Panc1 (cell line): ENCODE measurements around the gene RABEP2. TPM values are rescaled to one million over a fixed set of nuclear protein-coding genes. Genes with fewer than 3 reads are reported as not detected.

Source experiments
- ATAC-seq: fragments of 200-7000 bp; cut with Tn5 transposase; 2 replicates; pipeline ENCODE4 v1.9.1; 2020; ENCODE audit warnings: mild to moderate bottlenecking, moderate library complexity
- BruUV-seq: library from RNA; stranded (reverse); fragments of 400-500 nt; replicated peaks from 2 replicates; lab custom pipeline; 2021; lab: Mats Ljungman, UMichigan
- CTCF ChIA-PET: fragments of 300-600 bp; sonication (Branson Sonifier 250); formaldehyde crosslinking; loops from one replicate; lab custom pipeline; 2022; ENCODE audit warnings: antibody characterized with exemption; lab: Charles Lee
- POLR2A ChIA-PET: fragments of 300-600 bp; sonication (Branson Sonifier 250); formaldehyde crosslinking; loops from one replicate; lab custom pipeline; 2022; ENCODE audit warnings: antibody characterized with exemption; lab: Charles Lee
- DNase-seq: peaks from one replicate; pipeline ENCODE4 v3.0.0-alpha.2; 2010; ENCODE audit warnings: low read depth, low spot score
- H3K27ac ChIP-seq: 2 replicates; pipeline ENCODE4 v1.5.1; 2011; ENCODE audit warnings: mild to moderate bottlenecking, low read length, inconsistent platforms
- H3K27me3 ChIP-seq: fragments of 200-500 bp; sonication (Bioruptor generic); 2 replicates; pipeline ENCODE4 v1.6.0; 2014; ENCODE audit warnings: low read length, inconsistent platforms; ENCODE audit not compliant: control insufficient read depth, insufficient read depth
- H3K36me3 ChIP-seq: fragments of 200-500 bp; sonication (Bioruptor generic); 2 replicates; pipeline ENCODE4 v1.5.1; 2014; ENCODE audit warnings: inconsistent platforms, mild to moderate bottlenecking, low read length, moderate library complexity; ENCODE audit not compliant: control insufficient read depth, insufficient read depth
- H3K4me1 ChIP-seq: 2 replicates; pipeline ENCODE4 v1.5.1; 2011; ENCODE audit warnings: inconsistent platforms, mild to moderate bottlenecking, low read length, moderate library complexity; ENCODE audit not compliant: control insufficient read depth, insufficient read depth
- H3K4me3 ChIP-seq, 2 experiments: 2 replicates each; pipeline ENCODE4 v1.5.1; 2011 to 2012; ENCODE audit warnings: low read depth in 2 of 2, low read length in 2 of 2, mild to moderate bottlenecking in 2 of 2, inconsistent platforms in 1 of 2, moderate library complexity in 1 of 2
- H3K9me3 ChIP-seq: fragments of 200-500 bp; sonication (Bioruptor generic); 2 replicates; pipeline ENCODE4 v1.5.1; 2014; ENCODE audit warnings: low read depth, mild to moderate bottlenecking, inconsistent platforms, low read length, moderate library complexity; ENCODE audit not compliant: control insufficient read depth, insufficient read depth
- CTCF ChIP-seq: fragments of 450-650 bp; IDR thresholded peaks from 2 replicates; pipeline ENCODE4 v1.5.1; 2017; ENCODE audit warnings: mild to moderate bottlenecking
- POLR2AphosphoS5 ChIP-seq: IDR thresholded peaks from 2 replicates; pipeline ENCODE4 v1.6.1; 2012; ENCODE audit warnings: mild to moderate bottlenecking, low read depth, low read length, moderate library complexity
- SIN3A ChIP-seq: IDR thresholded peaks from 2 replicates; pipeline ENCODE4 v1.6.1; 2012; ENCODE audit warnings: low read depth, mild to moderate bottlenecking, low read length, moderate library complexity, borderline replicate concordance; ENCODE audit not compliant: insufficient read depth
- TCF7L2 ChIP-seq: IDR thresholded peaks from 2 replicates; pipeline ENCODE4 v1.6.1; 2011; ENCODE audit warnings: mild to moderate bottlenecking, low read depth, low read length, inconsistent platforms
- in situ Hi-C: cut with HindIII; loops from 2 replicates; pipeline ENCODE4 v1.10.0; 2016; ENCODE audit warnings: low sequenced_read_pairs, low pct_unique_long_range_greater_than_20kb
- intact Hi-C: fragments of 100-400 bp; cut with micrococcal nuclease; formaldehyde crosslinking; loops from one replicate; pipeline ENCODE4 v1.10.0; 2022; ENCODE audit not compliant: unreplicated experiment
- total RNA-seq: library from RNA; stranded (reverse); gene quantifications from one replicate; pipeline ENCODE4 v1.2.1, GENCODE V29; 2021; ENCODE audit not compliant: unreplicated experiment
- TF ChIP-seq, protein P1 (sequence below), 2 experiments: IDR thresholded peaks; 2 replicates each; pipeline ENCODE4 v1.6.1; 2011 to 2012; ENCODE audit warnings: low read depth in 2 of 2, control low read depth in 1 of 2, low read length in 1 of 2, mild to moderate bottlenecking in 1 of 2, moderate library complexity in 1 of 2; ENCODE audit not compliant: insufficient read depth in 1 of 2

The RABEP2 gene
- total RNA-seq, 1 experiment from 2014 or later: 24.8 TPM

GRCh38 chr16:28876973-28877654, 47.9 kb downstream of the RABEP2 start:
- TF ChIP-seq, protein P1, sequence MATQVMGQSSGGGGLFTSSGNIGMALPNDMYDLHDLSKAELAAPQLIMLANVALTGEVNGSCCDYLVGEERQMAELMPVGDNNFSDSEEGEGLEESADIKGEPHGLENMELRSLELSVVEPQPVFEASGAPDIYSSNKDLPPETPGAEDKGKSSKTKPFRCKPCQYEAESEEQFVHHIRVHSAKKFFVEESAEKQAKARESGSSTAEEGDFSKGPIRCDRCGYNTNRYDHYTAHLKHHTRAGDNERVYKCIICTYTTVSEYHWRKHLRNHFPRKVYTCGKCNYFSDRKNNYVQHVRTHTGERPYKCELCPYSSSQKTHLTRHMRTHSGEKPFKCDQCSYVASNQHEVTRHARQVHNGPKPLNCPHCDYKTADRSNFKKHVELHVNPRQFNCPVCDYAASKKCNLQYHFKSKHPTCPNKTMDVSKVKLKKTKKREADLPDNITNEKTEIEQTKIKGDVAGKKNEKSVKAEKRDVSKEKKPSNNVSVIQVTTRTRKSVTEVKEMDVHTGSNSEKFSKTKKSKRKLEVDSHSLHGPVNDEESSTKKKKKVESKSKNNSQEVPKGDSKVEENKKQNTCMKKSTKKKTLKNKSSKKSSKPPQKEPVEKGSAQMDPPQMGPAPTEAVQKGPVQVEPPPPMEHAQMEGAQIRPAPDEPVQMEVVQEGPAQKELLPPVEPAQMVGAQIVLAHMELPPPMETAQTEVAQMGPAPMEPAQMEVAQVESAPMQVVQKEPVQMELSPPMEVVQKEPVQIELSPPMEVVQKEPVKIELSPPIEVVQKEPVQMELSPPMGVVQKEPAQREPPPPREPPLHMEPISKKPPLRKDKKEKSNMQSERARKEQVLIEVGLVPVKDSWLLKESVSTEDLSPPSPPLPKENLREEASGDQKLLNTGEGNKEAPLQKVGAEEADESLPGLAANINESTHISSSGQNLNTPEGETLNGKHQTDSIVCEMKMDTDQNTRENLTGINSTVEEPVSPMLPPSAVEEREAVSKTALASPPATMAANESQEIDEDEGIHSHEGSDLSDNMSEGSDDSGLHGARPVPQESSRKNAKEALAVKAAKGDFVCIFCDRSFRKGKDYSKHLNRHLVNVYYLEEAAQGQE (IDR thresholded peaks at IDR 0.05; ENCODE audit: insufficient read depth in 1 of 2, low read depth in 2 of 2, low read length in 1 of 2): no peak
- TF ChIP-seq CTCF (no peak), SIN3A (no peak), POLR2AphosphoS5 (no peak), TCF7L2 (no peak)
- POLR2A ChIA-PET: interaction anchor here (0.5 kb wide), 1 partner anchor 13 kb away, joined by 3 read pairs; the partner anchor contains the start of gene SH2B1
- in situ Hi-C loops: no loop called here

GRCh38 chr16:28876019-28876659, 48.9 kb downstream of the RABEP2 start:
- H3K27me3 ChIP-seq: no peaks in the 10 kb centered on the region
- in situ Hi-C loops (no loop called here), intact Hi-C loops (loop anchor here (10.0 kb wide), 1 partner anchor 69 kb away; no protein-coding TSS in a partner anchor)
- DNase-seq: no peak
- ChIA-PET CTCF (interaction anchor here (0.6 to 1.3 kb wide), 2 partner anchors 60 to 69 kb away, joined by 3 to 6 read pairs; no protein-coding TSS in a partner anchor), POLR2A (interaction anchor here (0.6 kb wide), 2 partner anchors 13 to 17 kb away, joined by 3 to 10 read pairs; partner anchors contain the start of gene SH2B1)
- H3K4me1 ChIP-seq: peaks cover 31% of the 10 kb centered on the region
- H3K27ac ChIP-seq: peak overlapping the region; percentile 48
- ATAC-seq: no peak
- no TSS peak for BruUV-seq
- no peak overlapping the region for H3K4me3 ChIP-seq
- H3K36me3 ChIP-seq: no peaks in the 10 kb centered on the region; the same call in 1 of the 2 replicates
- TF ChIP-seq POLR2AphosphoS5 (no peak), TCF7L2 (no peak), CTCF (no peak), SIN3A (no peak)
- TF ChIP-seq, protein P1 (IDR thresholded peaks at IDR 0.05; ENCODE audit: insufficient read depth in 1 of 2, low read depth in 2 of 2, low read length in 1 of 2): no peak
- H3K9me3 ChIP-seq: no peaks in the 10 kb centered on the region

More at GRCh38 chr16:28876973-28877654, 47.9 kb downstream of the RABEP2 start:
- H3K36me3 ChIP-seq: no peaks in the 10 kb centered on the region; the same call in 1 of the 2 replicates
- ATAC-seq (no peak), DNase-seq (no peak)
- intact Hi-C loops: loop anchor here (10.0 kb wide), 1 partner anchor 68 kb away; no protein-coding TSS in a partner anchor
- H3K9me3 ChIP-seq: no peaks in the 10 kb centered on the region
- CTCF ChIA-PET: no interaction called here
- peaks cover 31% of the 10 kb centered on the region for H3K4me1 ChIP-seq
- no peaks in the 10 kb centered on the region for H3K27me3 ChIP-seq
- BruUV-seq: no TSS peak
- no peak overlapping the region for H3K27ac ChIP-seq
- no peak overlapping the region for H3K4me3 ChIP-seq
